Measurements from ENCODE around the gene SMCP. TPM values are rescaled to one million over a fixed set of nuclear protein-coding genes. Genes with fewer than 3 reads are reported as not detected.

SMCP gene
- total and polyA plus RNA-seq, 2 experiments from 2014 or later: not detected

DNA sequence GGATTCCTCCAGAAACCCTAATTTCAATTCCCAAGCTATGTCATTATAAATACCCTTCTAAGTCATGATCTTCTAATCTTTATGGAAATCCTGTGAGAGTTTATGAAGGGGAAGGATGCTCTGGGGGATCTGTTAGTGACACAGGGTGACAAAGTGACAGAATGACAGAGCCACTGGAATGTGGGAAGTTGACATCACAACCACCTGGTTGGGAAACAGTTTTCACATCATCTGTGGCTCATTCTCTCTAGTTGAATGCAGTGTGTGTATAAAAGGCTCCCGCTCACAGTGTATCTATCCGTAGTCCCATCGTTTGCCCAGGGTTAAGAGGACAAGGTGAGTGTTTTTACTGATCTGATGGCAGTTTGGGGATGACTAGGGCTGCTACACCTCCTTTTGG, 18.4 kb upstream of the SMCP start, which contains the start of gene LCE7A:
Gene LCE7A (plus strand): TSS at position 301 of the 400 bp plus-strand sequence. CDS start 702 bp downstream, outside the sequence.
- no peaks in the 10 kb centered on the region for H3K4me1 ChIP-seq (ENCODE audit: low read depth)
- no peaks in the 10 kb centered on the region for H3K36me3 ChIP-seq
- TF ChIP-seq, protein P1, sequence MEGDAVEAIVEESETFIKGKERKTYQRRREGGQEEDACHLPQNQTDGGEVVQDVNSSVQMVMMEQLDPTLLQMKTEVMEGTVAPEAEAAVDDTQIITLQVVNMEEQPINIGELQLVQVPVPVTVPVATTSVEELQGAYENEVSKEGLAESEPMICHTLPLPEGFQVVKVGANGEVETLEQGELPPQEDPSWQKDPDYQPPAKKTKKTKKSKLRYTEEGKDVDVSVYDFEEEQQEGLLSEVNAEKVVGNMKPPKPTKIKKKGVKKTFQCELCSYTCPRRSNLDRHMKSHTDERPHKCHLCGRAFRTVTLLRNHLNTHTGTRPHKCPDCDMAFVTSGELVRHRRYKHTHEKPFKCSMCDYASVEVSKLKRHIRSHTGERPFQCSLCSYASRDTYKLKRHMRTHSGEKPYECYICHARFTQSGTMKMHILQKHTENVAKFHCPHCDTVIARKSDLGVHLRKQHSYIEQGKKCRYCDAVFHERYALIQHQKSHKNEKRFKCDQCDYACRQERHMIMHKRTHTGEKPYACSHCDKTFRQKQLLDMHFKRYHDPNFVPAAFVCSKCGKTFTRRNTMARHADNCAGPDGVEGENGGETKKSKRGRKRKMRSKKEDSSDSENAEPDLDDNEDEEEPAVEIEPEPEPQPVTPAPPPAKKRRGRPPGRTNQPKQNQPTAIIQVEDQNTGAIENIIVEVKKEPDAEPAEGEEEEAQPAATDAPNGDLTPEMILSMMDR (IDR thresholded peaks at IDR 0.05; ENCODE audit: low read depth, low read length): no peak
- H3K27ac ChIP-seq: no peak within 1 kb of the TSS
- no peaks in the 10 kb centered on the region for H3K9me3 ChIP-seq (ENCODE audit: low read depth)
- H3K27me3 ChIP-seq: no peaks in the 10 kb centered on the region
- no peak for DNase-seq (ENCODE audit: low read depth in 1 of 2, low spot score in 1 of 2)
- no peak within 1 kb of the TSS for H3K4me3 ChIP-seq

GRCh38 chr1:152860129-152860528, 18.0 kb upstream of the SMCP start:
- H3K27me3 ChIP-seq: no peaks in the 10 kb centered on the region
- no peaks in the 10 kb centered on the region for H3K9me3 ChIP-seq (ENCODE audit: low read depth)
- no peaks in the 10 kb centered on the region for H3K4me1 ChIP-seq (ENCODE audit: low read depth)
- TF ChIP-seq, protein P1 (IDR thresholded peaks at IDR 0.05; ENCODE audit: low read depth, low read length): no peak
- H3K36me3 ChIP-seq: no peaks in the 10 kb centered on the region
- H3K27ac ChIP-seq: no peak overlapping the region
- no peak overlapping the region for H3K4me3 ChIP-seq
- DNase-seq (ENCODE audit: low read depth in 1 of 2, low spot score in 1 of 2): no peak

GRCh38 chr1:152861374-152861773, 16.7 kb upstream of the SMCP start:
- H3K36me3 ChIP-seq: no peaks in the 10 kb centered on the region
- H3K4me3 ChIP-seq: no peak overlapping the region
- TF ChIP-seq, protein P1 (IDR thresholded peaks at IDR 0.05; ENCODE audit: low read depth, low read length): no peak
- no peaks in the 10 kb centered on the region for H3K27me3 ChIP-seq
- no peaks in the 10 kb centered on the region for H3K4me1 ChIP-seq (ENCODE audit: low read depth)
- H3K9me3 ChIP-seq (ENCODE audit: low read depth): no peaks in the 10 kb centered on the region
- no peak overlapping the region for H3K27ac ChIP-seq
- DNase-seq (ENCODE audit: low read depth in 1 of 2, low spot score in 1 of 2): no peak

DNA sequence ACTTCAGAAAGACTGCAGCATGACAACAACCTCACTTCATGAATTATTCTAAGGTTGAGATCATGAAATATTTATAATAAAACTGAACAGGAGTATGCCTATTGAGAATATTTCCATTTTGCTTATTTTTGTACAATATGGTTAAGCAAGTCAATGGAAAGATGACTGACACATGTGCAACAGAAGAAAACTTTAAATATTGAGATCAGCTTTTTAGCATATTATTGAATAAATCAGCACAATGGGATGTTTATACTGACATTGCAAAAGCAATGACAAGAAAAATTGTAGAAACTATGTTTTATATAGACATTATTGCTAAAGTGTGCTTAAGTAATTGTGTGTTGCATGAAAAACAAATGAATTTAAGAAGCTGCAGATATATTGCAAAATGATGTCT, 13.7 kb upstream of the SMCP start:
- Histone ChIP-seq H3K9me3 (ENCODE audit: low read depth) (no peaks in the 10 kb centered on the region), H3K4me3 (no peak overlapping the region), H3K27ac (no peak overlapping the region), H3K4me1 (ENCODE audit: low read depth) (no peaks in the 10 kb centered on the region), H3K36me3 (no peaks in the 10 kb centered on the region), H3K27me3 (no peaks in the 10 kb centered on the region)
- TF ChIP-seq, protein P1 (IDR thresholded peaks at IDR 0.05; ENCODE audit: low read depth, low read length): no peak
- DNase-seq (ENCODE audit: low read depth in 1 of 2, low spot score in 1 of 2): no peak

DNA sequence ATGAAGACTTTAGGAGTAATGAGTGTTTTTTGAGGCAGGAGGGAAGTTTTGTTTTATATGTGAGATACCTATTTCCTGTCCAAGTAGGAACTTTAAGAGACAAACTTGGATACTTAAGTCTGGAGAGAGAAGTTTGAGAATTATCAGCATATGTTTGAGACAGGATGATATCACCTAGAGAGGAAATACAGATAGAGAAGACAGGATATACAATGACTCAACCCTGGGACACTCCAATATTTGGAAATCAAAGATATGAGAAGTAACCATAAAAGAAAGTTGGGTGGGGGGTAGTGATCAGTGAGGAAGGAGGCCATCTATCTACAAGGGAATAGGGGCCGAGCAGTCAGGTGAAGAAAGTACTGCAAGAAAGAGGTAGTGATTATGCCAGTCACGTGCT, 11.8 kb upstream of the SMCP start:
- DNase-seq (ENCODE audit: low read depth in 1 of 2, low spot score in 1 of 2): no peak
- no peaks in the 10 kb centered on the region for H3K4me1 ChIP-seq (ENCODE audit: low read depth)
- TF ChIP-seq, protein P1 (IDR thresholded peaks at IDR 0.05; ENCODE audit: low read depth, low read length): no peak
- H3K27me3 ChIP-seq: no peaks in the 10 kb centered on the region
- no peak overlapping the region for H3K27ac ChIP-seq
- no peaks in the 10 kb centered on the region for H3K36me3 ChIP-seq
- no peak overlapping the region for H3K4me3 ChIP-seq
- H3K9me3 ChIP-seq (ENCODE audit: low read depth): no peaks in the 10 kb centered on the region

Measured in cardiac muscle cell (in vitro differentiated cells and primary cell).